Measurements from ENCODE around the gene SYNPR. TPM values are rescaled to one million over a fixed set of nuclear protein-coding genes. Genes with fewer than 3 reads are reported as not detected.

The SYNPR gene
- total RNA-seq, 2 donors from 2014 or later: 2.7 to 8.3 TPM

DNA sequence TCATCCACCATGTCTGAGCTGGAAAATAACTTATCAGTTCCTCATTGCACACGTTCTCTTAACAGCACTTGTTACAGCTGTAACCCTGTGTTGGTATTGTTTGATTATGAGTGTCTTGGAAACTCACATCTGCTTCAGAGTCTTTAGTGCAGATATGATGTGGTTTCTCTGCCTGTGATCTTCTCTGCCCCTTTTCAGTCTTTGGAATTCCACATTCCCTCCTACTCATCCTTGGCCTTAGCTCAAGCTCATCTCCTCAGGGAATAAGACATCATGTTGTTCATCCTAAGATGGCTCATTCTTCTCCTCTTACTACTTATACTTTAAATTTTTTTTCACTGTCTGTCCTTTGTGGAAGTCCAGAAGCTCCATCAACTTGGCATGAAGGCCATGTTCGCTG is 77.7 kb downstream of the SYNPR start:
- H3K27me3 ChIP-seq: no peaks in the 10 kb centered on the region
- DNase-seq (ENCODE audit: low spot score): no peak
- H3K36me3 ChIP-seq: no peaks in the 10 kb centered on the region
- H3K4me1 ChIP-seq: no peaks in the 10 kb centered on the region
- TF ChIP-seq CTCF (IDR thresholded peaks at IDR 0.05): no peak
- no peak overlapping the region for H3K27ac ChIP-seq
- H3K9me3 ChIP-seq: no peaks in the 10 kb centered on the region
- no peak overlapping the region for H3K4me3 ChIP-seq

GRCh38 chr3:63364495-63364894 is 86.4 kb downstream of the SYNPR start:
- Histone ChIP-seq H3K4me3 (no peak overlapping the region), H3K36me3 (no peaks in the 10 kb centered on the region), H3K4me1 (no peaks in the 10 kb centered on the region), H3K27ac (no peak overlapping the region), H3K27me3 (no peaks in the 10 kb centered on the region), H3K9me3 (no peaks in the 10 kb centered on the region)
- DNase-seq (ENCODE audit: low spot score): no peak
- TF ChIP-seq CTCF (IDR thresholded peaks at IDR 0.05): no peak

DNA sequence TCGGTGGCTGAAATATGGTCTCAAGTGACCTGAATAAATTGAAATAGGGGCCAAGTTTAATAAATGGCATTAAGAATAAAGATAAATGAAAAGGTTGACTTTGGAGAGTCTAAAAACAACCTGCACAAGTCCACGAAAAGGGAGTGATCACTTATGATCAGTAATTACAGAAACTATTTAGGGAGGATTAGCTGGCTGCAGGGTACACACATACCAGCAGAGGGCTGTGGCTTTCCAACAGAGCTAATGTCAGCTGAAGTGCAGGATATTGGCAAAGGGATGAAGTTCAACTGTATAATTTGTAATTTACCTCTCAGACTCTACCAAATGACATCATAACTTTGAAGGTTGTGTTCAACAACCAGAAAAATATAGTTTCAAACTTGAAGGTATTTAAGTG is 86.8 kb downstream of the SYNPR start:
- H3K4me3 ChIP-seq: no peak overlapping the region
- no peak overlapping the region for H3K27ac ChIP-seq
- H3K36me3 ChIP-seq: no peaks in the 10 kb centered on the region
- H3K9me3 ChIP-seq: no peaks in the 10 kb centered on the region
- H3K4me1 ChIP-seq: no peaks in the 10 kb centered on the region
- no peak for DNase-seq (ENCODE audit: low spot score)
- H3K27me3 ChIP-seq: no peaks in the 10 kb centered on the region
- peak in 1 of 2 donors; percentile 24 for TF ChIP-seq CTCF (IDR thresholded peaks at IDR 0.05)

DNA sequence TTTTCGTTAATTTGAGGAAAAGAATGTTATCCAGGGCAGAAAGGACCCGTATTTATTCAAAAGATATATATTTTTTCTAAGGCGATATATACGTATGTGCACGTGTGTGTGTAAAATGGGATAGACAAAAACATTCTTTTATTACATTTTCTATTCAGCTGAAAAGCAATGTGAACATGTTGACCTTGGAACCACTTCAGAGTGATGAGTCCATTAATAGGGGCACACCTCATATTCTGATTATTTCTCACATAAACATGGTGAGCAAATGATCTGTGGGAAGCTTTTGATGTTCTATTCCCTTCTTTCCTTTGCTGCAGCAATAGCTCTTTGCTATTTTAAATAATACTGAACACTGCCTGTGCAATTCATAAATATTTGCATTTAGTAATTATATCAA is 87.6 kb downstream of the SYNPR start:
- TF ChIP-seq CTCF (IDR thresholded peaks at IDR 0.05): no peak
- H3K36me3 ChIP-seq: no peaks in the 10 kb centered on the region
- no peak overlapping the region for H3K27ac ChIP-seq
- no peaks in the 10 kb centered on the region for H3K4me1 ChIP-seq
- no peaks in the 10 kb centered on the region for H3K27me3 ChIP-seq
- no peak overlapping the region for H3K4me3 ChIP-seq
- DNase-seq (ENCODE audit: low spot score): no peak
- no peaks in the 10 kb centered on the region for H3K9me3 ChIP-seq

DNA sequence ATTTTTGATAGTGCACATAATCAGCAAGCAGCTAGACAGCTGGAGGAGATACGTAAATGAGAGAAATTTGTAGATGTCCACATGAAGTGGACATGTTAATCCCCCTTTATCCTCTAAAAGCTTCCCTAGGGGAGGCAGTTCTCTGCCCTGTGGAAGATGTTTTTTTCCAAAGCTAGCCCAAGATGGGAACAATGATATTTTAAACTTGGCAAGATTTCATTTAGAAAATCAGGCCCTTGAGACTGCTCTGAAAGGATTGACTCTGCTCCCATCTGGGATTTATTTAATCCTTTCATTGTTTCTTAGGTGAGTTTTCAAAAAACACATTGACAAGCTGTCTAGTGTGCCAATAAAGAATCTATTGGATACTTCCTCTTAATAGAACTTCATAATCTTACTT is 92.0 kb downstream of the SYNPR start:
- Histone ChIP-seq H3K4me1 (no peaks in the 10 kb centered on the region), H3K4me3 (no peak overlapping the region), H3K27ac (no peak overlapping the region), H3K36me3 (no peaks in the 10 kb centered on the region), H3K27me3 (no peaks in the 10 kb centered on the region), H3K9me3 (no peaks in the 10 kb centered on the region)
- DNase-seq (ENCODE audit: low spot score): no peak
- TF ChIP-seq CTCF (IDR thresholded peaks at IDR 0.05): no peak

- H3K27ac ChIP-seq: no peak overlapping the region
- no peak for TF ChIP-seq CTCF (IDR thresholded peaks at IDR 0.05)
- no peaks in the 10 kb centered on the region for H3K27me3 ChIP-seq
- no peaks in the 10 kb centered on the region for H3K4me1 ChIP-seq
- DNase-seq (ENCODE audit: low spot score): no peak
- H3K36me3 ChIP-seq: no peaks in the 10 kb centered on the region
- H3K9me3 ChIP-seq: no peaks in the 10 kb centered on the region
- H3K4me3 ChIP-seq: no peak overlapping the region
Measured at GRCh38 chr3:63383040-63383439, 104.9 kb downstream of the SYNPR start.

Data from right atrium auricular region (tissue), 2 donors.